Effector CD4-positive, alpha-beta T cell (primary cell): ENCODE measurements around the gene TIAL1.

Experiments
- DNase-seq: peaks from one replicate; pipeline ENCODE4 v3.0.0-alpha.2; 2020

TIAL1 gene

DNA sequence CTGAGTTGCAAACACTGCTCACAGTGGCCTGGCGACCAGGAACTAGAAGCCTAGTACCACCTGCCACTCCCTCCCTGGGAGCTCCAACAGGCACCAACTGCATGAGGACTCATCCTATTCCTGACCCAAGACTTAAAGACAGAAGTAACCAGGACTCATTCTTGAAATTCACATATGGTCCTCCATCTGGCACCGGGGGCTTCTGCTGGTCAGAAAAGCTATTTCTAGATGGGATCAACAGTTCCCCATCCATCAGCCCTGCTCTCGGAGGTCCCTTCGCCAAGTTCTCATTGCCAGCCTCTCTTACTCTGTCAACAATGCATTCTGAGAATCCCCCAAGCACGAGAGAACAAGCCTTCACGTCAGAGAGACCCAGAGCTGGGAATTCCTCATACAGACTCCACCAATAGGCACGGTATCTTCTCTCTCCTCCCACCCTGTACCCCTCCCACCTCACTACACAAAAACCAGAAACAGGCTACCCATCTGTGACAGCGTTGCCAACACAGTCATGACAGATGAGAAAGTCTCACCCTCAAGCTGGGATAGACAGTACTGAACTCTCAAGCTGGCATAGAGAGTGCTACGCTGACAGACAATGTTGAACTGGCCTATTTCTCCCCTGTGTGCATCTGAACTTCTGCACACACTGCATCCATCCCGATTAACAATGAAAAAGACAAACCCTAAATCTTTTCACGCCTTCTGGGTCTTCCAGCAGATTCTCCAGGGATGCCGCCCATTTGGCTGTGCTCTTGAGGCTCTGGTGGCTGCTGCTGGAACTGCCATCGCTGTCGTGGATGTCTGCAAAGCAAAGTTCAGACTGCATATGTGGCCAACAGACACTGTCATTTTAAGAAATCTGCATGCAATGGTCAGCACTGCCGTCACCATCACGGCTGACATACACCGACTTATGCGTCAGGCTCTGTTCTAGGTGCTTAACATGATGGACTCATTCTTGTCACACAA lies 69.9 kb downstream of the TIAL1 start:
- DNase-seq: no peak

DNA sequence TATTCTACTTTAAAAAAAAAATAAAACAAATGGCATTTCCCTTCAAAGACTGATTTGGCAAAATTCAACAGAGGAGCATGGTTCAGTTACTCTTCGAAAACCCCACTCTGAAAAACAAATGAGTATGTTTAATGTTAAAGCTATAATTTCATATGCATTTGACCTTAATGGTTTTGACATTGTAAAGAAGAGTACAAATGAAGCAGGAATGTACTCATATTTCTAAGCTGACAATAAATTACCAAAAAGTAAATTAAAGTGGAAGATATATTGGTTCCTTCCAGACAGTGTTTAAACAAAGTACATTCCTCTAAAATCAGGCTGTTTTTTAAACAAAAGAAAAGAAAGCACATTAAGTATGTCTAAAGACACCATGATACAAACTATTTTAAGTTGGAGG lies 70.6 kb downstream of the TIAL1 start:
- no peak for DNase-seq

DNA sequence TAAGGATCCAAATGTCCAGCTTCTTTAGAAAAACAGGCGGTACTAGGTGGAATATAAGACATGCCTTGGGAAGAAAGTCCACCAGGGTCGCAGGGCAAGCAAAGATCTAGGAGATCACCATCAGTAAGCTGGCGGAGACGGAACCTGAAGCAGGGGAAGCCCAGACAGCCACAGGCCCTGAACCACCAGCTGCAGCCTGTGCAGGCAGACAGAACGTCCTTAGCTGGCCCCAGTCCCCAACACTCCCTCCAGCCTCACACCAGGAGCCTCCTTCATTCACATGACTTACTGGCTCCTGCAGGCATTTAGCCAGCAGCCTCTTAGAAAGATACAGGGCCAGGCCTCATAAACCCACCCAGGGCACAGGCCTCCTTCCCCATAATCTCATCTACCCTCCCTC lies 71.6 kb downstream of the TIAL1 start:
- no peak for DNase-seq

DNA sequence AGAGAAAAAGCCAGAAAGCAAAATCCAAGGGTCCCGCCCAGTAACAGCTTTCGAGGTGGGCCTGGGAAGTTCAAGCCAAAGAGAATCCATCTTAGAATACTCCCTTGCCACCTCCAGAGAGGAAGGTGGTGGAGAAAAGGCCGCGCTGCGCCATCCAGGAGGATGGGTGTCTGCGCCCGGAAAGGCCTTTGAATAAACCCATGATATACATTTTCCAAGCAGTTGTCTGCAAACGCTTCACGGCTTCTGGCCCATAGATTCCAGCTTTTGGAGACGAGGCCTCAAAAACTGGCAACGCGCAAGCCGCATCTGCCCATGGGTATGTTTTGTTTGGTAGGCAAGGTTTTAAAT lies 72.1 kb downstream of the TIAL1 start:
- no peak for DNase-seq

DNA sequence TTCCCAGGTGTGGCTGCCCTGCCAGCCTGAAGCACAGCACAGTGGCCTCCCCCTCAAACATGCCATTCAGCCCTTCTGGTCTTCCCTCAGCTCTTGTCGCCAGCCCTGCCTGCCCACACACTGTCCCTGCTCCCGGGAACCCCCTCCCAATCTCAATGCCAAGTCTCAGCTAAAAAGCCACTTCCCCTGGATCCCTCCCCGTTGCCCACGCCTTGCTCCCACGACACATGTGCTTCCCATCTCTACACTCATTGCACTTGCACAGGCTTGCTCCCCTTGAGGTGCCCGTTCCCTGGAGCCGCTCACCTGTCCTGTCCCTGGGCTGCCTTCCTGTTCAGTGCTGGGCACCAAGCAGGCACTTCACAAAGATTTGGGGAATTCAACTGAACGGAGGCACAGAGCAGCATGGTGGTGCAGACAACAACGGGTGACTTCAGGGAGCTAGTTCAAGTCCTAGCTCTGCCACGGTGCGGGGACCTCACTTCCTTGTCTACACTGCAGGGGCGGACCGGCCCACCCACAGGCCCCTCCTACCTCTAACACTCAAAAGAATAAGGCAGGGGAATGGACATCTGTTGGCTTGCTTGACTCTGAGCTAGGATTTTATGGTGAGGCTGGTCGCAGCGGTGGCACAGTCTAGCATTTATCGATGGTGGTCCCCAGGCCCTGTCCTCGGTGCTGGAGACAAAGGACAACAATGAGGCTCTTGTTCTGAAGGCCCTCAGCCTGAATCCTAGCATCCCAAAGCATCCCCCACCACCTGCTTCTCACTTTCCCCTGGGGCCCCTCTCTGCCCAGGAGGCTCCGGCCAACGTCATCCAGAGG lies 72.7 kb downstream of the TIAL1 start:
- DNase-seq: no peak
